OCI-LY1 (cell line): ENCODE results near the gene RBM38.

Experiments
- H2AFZ ChIP-seq: fragments of 200-600 bp; sonication (generic), shearing (Covaris generic); 2 replicates; pipeline ENCODE4 v1.6.0; 2014; ENCODE audit warnings: antibody characterized with exemption, mild to moderate bottlenecking, low read length
- H3F3A ChIP-seq: fragments of 200-600 bp; sonication (generic), shearing (Covaris generic); 2 replicates; pipeline ENCODE4 v1.6.0; 2014; ENCODE audit warnings: mild to moderate bottlenecking, antibody characterized with exemption, low read length, moderate library complexity; ENCODE audit not compliant: insufficient read depth
- H3K27ac ChIP-seq: fragments of 200-600 bp; sonication (generic); 2 replicates; pipeline ENCODE4 v1.5.1; 2014; ENCODE audit warnings: low read length, mixed run types, mild to moderate bottlenecking, low read depth; ENCODE audit not compliant: poor library complexity, severe bottlenecking
- H3K27me3 ChIP-seq: fragments of 200-600 bp; sonication (generic); 2 replicates; pipeline ENCODE4 v1.6.0; 2014; ENCODE audit warnings: antibody characterized with exemption, mild to moderate bottlenecking, low read length, moderate library complexity; ENCODE audit not compliant: insufficient read depth
- H3K36me3 ChIP-seq: fragments of 200-600 bp; sonication (generic); 2 replicates; pipeline ENCODE4 v1.6.1; 2014; ENCODE audit warnings: mild to moderate bottlenecking, antibody characterized with exemption, low read length, moderate library complexity, mixed read lengths; ENCODE audit not compliant: insufficient read depth
- H3K4me1 ChIP-seq: fragments of 200-600 bp; sonication (generic); 2 replicates; pipeline ENCODE4 v1.5.1; 2014; ENCODE audit warnings: mild to moderate bottlenecking, low read length, moderate library complexity; ENCODE audit not compliant: insufficient read depth, severe bottlenecking
- H3K4me2 ChIP-seq: fragments of 200-600 bp; sonication (generic), shearing (Covaris generic); 2 replicates; pipeline ENCODE4 v1.6.1; 2014; ENCODE audit warnings: low read length
- H3K4me3 ChIP-seq: fragments of 200-600 bp; sonication (generic); 2 replicates; pipeline ENCODE4 v1.5.1; 2014; ENCODE audit warnings: low read length, low read depth, mild to moderate bottlenecking, mixed read lengths; ENCODE audit not compliant: poor library complexity, severe bottlenecking
- H3K79me2 ChIP-seq: fragments of 200-600 bp; shearing (Covaris generic); 2 replicates; pipeline ENCODE4 v1.6.1; 2016; ENCODE audit warnings: mixed run types, low read length, mixed read lengths; ENCODE audit not compliant: insufficient read depth
- H3K9ac ChIP-seq: fragments of 200-600 bp; sonication (generic), shearing (Covaris generic); 2 replicates; pipeline ENCODE4 v1.6.1; 2014; ENCODE audit warnings: mild to moderate bottlenecking, low read length, mixed read lengths
- H3K9me2 ChIP-seq: fragments of 200-600 bp; sonication (generic), shearing (Covaris generic); 2 replicates; pipeline ENCODE4 v1.6.1; 2014; ENCODE audit warnings: low read depth, mild to moderate bottlenecking, low read length, mixed read lengths
- H3K9me3 ChIP-seq: fragments of 200-600 bp; shearing (Covaris generic); 2 replicates; pipeline ENCODE4 v1.6.1; 2014; ENCODE audit warnings: low read length, mixed read lengths
- H4K20me1 ChIP-seq: fragments of 200-600 bp; sonication (generic), shearing (Covaris generic); 2 replicates; pipeline ENCODE4 v1.6.0; 2016; ENCODE audit warnings: mild to moderate bottlenecking, low read length; ENCODE audit not compliant: insufficient read depth
- EZH2 ChIP-seq: fragments of 200-600 bp; sonication (generic), shearing (Covaris generic); IDR thresholded peaks from 2 replicates; pipeline ENCODE4 v1.8.0; 2017; ENCODE audit warnings: borderline replicate concordance, mixed run types, mild to moderate bottlenecking, antibody characterized with exemption, low read length, moderate library complexity, mixed read lengths
- TF ChIP-seq, protein P1 (sequence below): fragments of 200-600 bp; sonication (generic), shearing (Covaris generic); IDR thresholded peaks from 2 replicates; pipeline ENCODE4 v1.5.1; 2017; ENCODE audit warnings: mild to moderate bottlenecking, antibody characterized with exemption, low read length, moderate library complexity, mixed read lengths

RBM38 gene

GRCh38 chr20:57439993-57440392, 48.8 kb downstream of the RBM38 start:
- H3K4me2 ChIP-seq: no peak overlapping the region
- H3K9me3 ChIP-seq: no peaks in the 10 kb centered on the region
- no peak for TF ChIP-seq EZH2
- TF ChIP-seq, protein P1, sequence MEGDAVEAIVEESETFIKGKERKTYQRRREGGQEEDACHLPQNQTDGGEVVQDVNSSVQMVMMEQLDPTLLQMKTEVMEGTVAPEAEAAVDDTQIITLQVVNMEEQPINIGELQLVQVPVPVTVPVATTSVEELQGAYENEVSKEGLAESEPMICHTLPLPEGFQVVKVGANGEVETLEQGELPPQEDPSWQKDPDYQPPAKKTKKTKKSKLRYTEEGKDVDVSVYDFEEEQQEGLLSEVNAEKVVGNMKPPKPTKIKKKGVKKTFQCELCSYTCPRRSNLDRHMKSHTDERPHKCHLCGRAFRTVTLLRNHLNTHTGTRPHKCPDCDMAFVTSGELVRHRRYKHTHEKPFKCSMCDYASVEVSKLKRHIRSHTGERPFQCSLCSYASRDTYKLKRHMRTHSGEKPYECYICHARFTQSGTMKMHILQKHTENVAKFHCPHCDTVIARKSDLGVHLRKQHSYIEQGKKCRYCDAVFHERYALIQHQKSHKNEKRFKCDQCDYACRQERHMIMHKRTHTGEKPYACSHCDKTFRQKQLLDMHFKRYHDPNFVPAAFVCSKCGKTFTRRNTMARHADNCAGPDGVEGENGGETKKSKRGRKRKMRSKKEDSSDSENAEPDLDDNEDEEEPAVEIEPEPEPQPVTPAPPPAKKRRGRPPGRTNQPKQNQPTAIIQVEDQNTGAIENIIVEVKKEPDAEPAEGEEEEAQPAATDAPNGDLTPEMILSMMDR: no peak
- H3K27ac ChIP-seq: no peak overlapping the region
- no peaks in the 10 kb centered on the region for H4K20me1 ChIP-seq
- H3F3A ChIP-seq: no peaks in the 10 kb centered on the region
- no peaks in the 10 kb centered on the region for H3K9me2 ChIP-seq
- H3K4me3 ChIP-seq: no peak overlapping the region
- H3K9ac ChIP-seq: no peak overlapping the region
- H3K27me3 ChIP-seq: no peaks in the 10 kb centered on the region
- H3K4me1 ChIP-seq: peaks cover 11% of the 10 kb centered on the region
- no peak overlapping the region for H2AFZ ChIP-seq
- no peaks in the 10 kb centered on the region for H3K79me2 ChIP-seq
- no peaks in the 10 kb centered on the region for H3K36me3 ChIP-seq

- Histone ChIP-seq H3K4me2 (no peak overlapping the region), H3K4me3 (no peak overlapping the region), H3K9ac (no peak overlapping the region), H3K4me1 (peaks cover 2% of the 10 kb centered on the region), H2AFZ (no peak overlapping the region), H3K9me2 (no peaks in the 10 kb centered on the region), H3K79me2 (no peaks in the 10 kb centered on the region), H3K9me3 (peaks cover 2% of the 10 kb centered on the region; the same call in 1 of the 2 replicates), H3K27me3 (peaks cover 5% of the 10 kb centered on the region; the same call in 1 of the 2 replicates), H3K27ac (no peak overlapping the region), H4K20me1 (no peaks in the 10 kb centered on the region), H3F3A (no peaks in the 10 kb centered on the region), H3K36me3 (no peaks in the 10 kb centered on the region; the same call in 1 of the 2 replicates)
- no peak for TF ChIP-seq EZH2
- TF ChIP-seq, protein P1: no peak
Measured at GRCh38 chr20:57440678-57441509, 49.7 kb downstream of the RBM38 start.

DNA sequence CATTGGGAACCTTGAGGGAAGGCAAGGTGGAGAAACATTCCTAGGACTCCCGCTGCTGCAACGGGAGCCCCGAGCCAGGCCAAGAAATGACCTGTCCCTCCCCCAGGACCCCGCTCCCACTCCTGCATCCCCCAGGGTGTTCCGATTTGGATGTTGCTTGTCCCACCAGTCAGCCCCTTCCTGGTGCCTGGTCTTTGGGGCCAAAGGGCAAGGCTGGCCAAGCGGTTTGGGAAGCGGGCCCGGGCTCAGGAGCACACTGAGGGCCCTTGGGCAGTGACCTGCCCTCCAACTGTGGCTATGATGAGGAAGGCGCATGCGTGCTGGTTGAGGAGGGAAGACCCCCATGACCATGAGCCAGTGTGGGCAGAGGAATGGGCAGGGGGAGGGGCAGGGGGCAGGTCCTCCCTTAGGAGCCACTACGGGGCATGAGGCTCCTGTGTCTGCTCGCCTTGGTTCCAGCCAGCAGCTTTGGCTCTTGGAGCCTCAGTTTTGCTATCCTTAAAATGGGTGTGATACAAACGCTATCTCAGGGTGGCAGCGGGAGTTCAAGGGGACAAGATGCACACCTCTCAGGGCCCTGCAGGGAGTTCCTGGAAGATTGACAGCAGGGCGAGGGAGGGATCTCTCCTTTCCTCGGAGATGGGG, 50.4 kb downstream of the RBM38 start:
- no peak overlapping the region for H3K4me3 ChIP-seq
- no peaks in the 10 kb centered on the region for H3K9me2 ChIP-seq
- no peaks in the 10 kb centered on the region for H3F3A ChIP-seq
- no peak overlapping the region for H3K27ac ChIP-seq
- peaks cover 5% of the 10 kb centered on the region; the same call in 1 of the 2 replicates for H3K27me3 ChIP-seq
- H2AFZ ChIP-seq: no peak overlapping the region
- H3K9me3 ChIP-seq: peaks cover 5% of the 10 kb centered on the region; the same call in 1 of the 2 replicates
- H3K79me2 ChIP-seq: no peaks in the 10 kb centered on the region
- H3K4me1 ChIP-seq: no peaks in the 10 kb centered on the region
- no peaks in the 10 kb centered on the region for H4K20me1 ChIP-seq
- TF ChIP-seq, protein P1: no peak
- TF ChIP-seq EZH2: no peak
- H3K36me3 ChIP-seq: no peaks in the 10 kb centered on the region; the same call in 1 of the 2 replicates
- no peak overlapping the region for H3K4me2 ChIP-seq
- no peak overlapping the region for H3K9ac ChIP-seq
